CD4-positive, alpha-beta T cell treated with Interleukin-4 for 1 hour (primary cell): ENCODE measurements around the gene ZNF774.
"Not testable (repeated sequence)": the region's sequence is repeated elsewhere in the genome, so short reads cannot be mapped to it uniquely, and the experiment has no call there.

Experiments
- DNase-seq, 2 donors: peaks; one replicate each; pipeline ENCODE4 v3.0.0-alpha.2; 2020 to 2022

The ZNF774 gene

GRCh38 chr15:90393040-90393439, 41.0 kb downstream of the ZNF774 start:
- no peak for DNase-seq

GRCh38 chr15:90394074-90394473, 42.0 kb downstream of the ZNF774 start:
- DNase-seq = no peak

GRCh38 chr15:90394748-90395442, 42.8 kb downstream of the ZNF774 start:
- DNase-seq = no peak

- DNase-seq = no peak
Measured at GRCh38 chr15:90396321-90396720, 44.2 kb downstream of the ZNF774 start.

GRCh38 chr15:90400005-90400758, 48.1 kb downstream of the ZNF774 start:
- DNase-seq = no peak

GRCh38 chr15:90400759-90401314, 48.8 kb downstream of the ZNF774 start:
- DNase-seq = peak; percentile 90 to 94

GRCh38 chr15:90401495-90401894, 49.4 kb downstream of the ZNF774 start:
- DNase-seq = no peak

- DNase-seq = peak; percentile 25 to 39
Measured at GRCh38 chr15:90402223-90402622, 50.1 kb downstream of the ZNF774 start.

GRCh38 chr15:90402767-90403166, 50.7 kb downstream of the ZNF774 start:
- no peak for DNase-seq

GRCh38 chr15:90405055-90405607, 53.0 kb downstream of the ZNF774 start:
- DNase-seq = no peak

- no peak for DNase-seq
Measured at GRCh38 chr15:90407336-90407735, 55.3 kb downstream of the ZNF774 start.

- DNase-seq = peak; percentile 35 to 77
Measured at GRCh38 chr15:90407871-90408317, 55.8 kb downstream of the ZNF774 start.

- no peak for DNase-seq
Measured at GRCh38 chr15:90408657-90409056, 56.6 kb downstream of the ZNF774 start.

GRCh38 chr15:90409587-90409986, 57.5 kb downstream of the ZNF774 start:
- DNase-seq = not testable (repeated sequence)

- not testable (repeated sequence) for DNase-seq
Measured at GRCh38 chr15:90410316-90410715, 58.2 kb downstream of the ZNF774 start.

GRCh38 chr15:90411176-90411575, 59.1 kb downstream of the ZNF774 start:
- DNase-seq = no peak
